GM12892 (cell line): ENCODE results near the gene ANOS1.

ENCODE experiments used
- POLR2A ChIP-seq: IDR thresholded peaks from 2 replicates; pipeline ENCODE4 v1.6.1; 2011; ENCODE audit warnings: low read depth, low read length, control low read depth
- POLR2AphosphoS5 ChIP-seq: IDR thresholded peaks from 2 replicates; pipeline ENCODE4 v1.6.1; 2011; ENCODE audit warnings: low read depth, low read length, control low read depth

- TF ChIP-seq POLR2AphosphoS5 (no peak), POLR2A (no peak)
These were observed 28.1 kb upstream of the ANOS1 start for GRCh38 chrX:8760021-8760420.
